Activated CD4-positive, CD25-positive, alpha-beta regulatory T cell treated with anti-CD3 and anti-CD28 coated beads, Interleukin-2, amount 50 U/mL, for 16 hours (primary cell): ENCODE measurements around the gene CCSER1.

Source experiments
- DNase-seq: peaks from one replicate; pipeline ENCODE4 v3.0.0-alpha.2; 2020; ENCODE audit warnings: low read depth, low spot score

The CCSER1 gene

GRCh38 chr4:90128961-90129495 is 1.8 kb downstream of the CCSER1 start:
- DNase-seq = no peak

GRCh38 chr4:90130076-90130475 is 2.9 kb downstream of the CCSER1 start:
- no peak for DNase-seq

GRCh38 chr4:90137555-90137954 is 10.4 kb downstream of the CCSER1 start:
- DNase-seq = no peak

GRCh38 chr4:90142081-90142480 is 14.9 kb downstream of the CCSER1 start:
- no peak for DNase-seq

- no peak for DNase-seq
Observed at GRCh38 chr4:90145319-90145718, 18.1 kb downstream of the CCSER1 start.

GRCh38 chr4:90146306-90146705 is 19.1 kb downstream of the CCSER1 start:
- no peak for DNase-seq

GRCh38 chr4:90148574-90149148 is 21.5 kb downstream of the CCSER1 start:
- DNase-seq = no peak

- no peak for DNase-seq
Observed at GRCh38 chr4:90152024-90152423, 24.8 kb downstream of the CCSER1 start.

GRCh38 chr4:90159193-90159592 is 32.0 kb downstream of the CCSER1 start:
- no peak for DNase-seq

- no peak for DNase-seq
Observed at GRCh38 chr4:90160044-90160443, 32.9 kb downstream of the CCSER1 start.

- no peak for DNase-seq
Observed at GRCh38 chr4:90162566-90162965, 35.4 kb downstream of the CCSER1 start.

- DNase-seq = no peak
Observed at GRCh38 chr4:90163872-90164271, 36.7 kb downstream of the CCSER1 start.

- no peak for DNase-seq
Observed at GRCh38 chr4:90165883-90166282, 38.7 kb downstream of the CCSER1 start.

- DNase-seq = no peak
Observed at GRCh38 chr4:90171491-90171890, 44.3 kb downstream of the CCSER1 start.

GRCh38 chr4:90174621-90175023 is 47.4 kb downstream of the CCSER1 start:
- no peak for DNase-seq

GRCh38 chr4:90181644-90182043 is 54.5 kb downstream of the CCSER1 start:
- no peak for DNase-seq

GRCh38 chr4:90183254-90183653 is 56.1 kb downstream of the CCSER1 start:
- no peak for DNase-seq

GRCh38 chr4:90184560-90184959 is 57.4 kb downstream of the CCSER1 start:
- DNase-seq = no peak

- DNase-seq = no peak
Observed at GRCh38 chr4:90185416-90185815, 58.2 kb downstream of the CCSER1 start.

GRCh38 chr4:90186229-90186628 is 59.0 kb downstream of the CCSER1 start:
- DNase-seq = no peak

GRCh38 chr4:90187148-90187884 is 60.1 kb downstream of the CCSER1 start:
- no peak for DNase-seq

- DNase-seq = no peak
Observed at GRCh38 chr4:90189178-90189577, 62.0 kb downstream of the CCSER1 start.

GRCh38 chr4:90189946-90190345 is 62.8 kb downstream of the CCSER1 start:
- DNase-seq = no peak
